Measurements from ENCODE around the gene ARHGEF25.
"Not testable (repeated sequence)": the region's sequence is repeated elsewhere in the genome, so short reads cannot be mapped to it uniquely, and the experiment has no call there.

Gene ARHGEF25

GRCh38 chr12:57645990-57646658, 34.9 kb downstream of the ARHGEF25 start (continued):
- TF ChIP-seq ZNF558 (tag by site-specific recombination; IDR thresholded peaks at IDR 0.05): 0 out of 2 replicates have a peak, but pooled peaks have one; percentile 54

- H3K4me3 ChIP-seq (ENCODE audit: low read depth, low read length); H3K27ac ChIP-seq (ENCODE audit: extremely low read depth, low read depth, low read length); CTCF ChIA-PET; POLR2A ChIA-PET; H3K4me1 ChIP-seq (ENCODE audit: control insufficient read depth, insufficient read depth, low read length); H3K9me3 ChIP-seq (ENCODE audit: control insufficient read depth, insufficient read depth, low read depth, low read length); H3K36me3 ChIP-seq (ENCODE audit: control insufficient read depth in 2 of 2, insufficient read depth in 1 of 2, low read length in 2 of 2): not testable (repeated sequence)
These were observed 35.4 kb downstream of the ARHGEF25 start for GRCh38 chr12:57646659-57647049.

- TF ChIP-seq WT1 (tag by site-specific recombination; IDR thresholded peaks at IDR 0.05) (no peak), ZNF544 (tag by site-specific recombination; IDR thresholded peaks at IDR 0.05) (no peak), ZBTB20 (tag by site-specific recombination; IDR thresholded peaks at IDR 0.05) (no peak), SETDB1 (IDR thresholded peaks at IDR 0.05; ENCODE audit: insufficient read length, low read length) (peak; percentile 87), ZNF26 (tag by site-specific recombination; IDR thresholded peaks at IDR 0.05) (0 out of 2 replicates have a peak, but pooled peaks have one; percentile 18)
- H3K4me1 ChIP-seq (ENCODE audit: control insufficient read depth, insufficient read depth, low read length): no peaks in the 10 kb centered on the region
- no peaks in the 10 kb centered on the region for H3K9me3 ChIP-seq (ENCODE audit: control insufficient read depth, insufficient read depth, low read depth, low read length)
- H3K4me3 ChIP-seq (ENCODE audit: low read depth, low read length): no peak overlapping the region
- H3K27ac ChIP-seq (ENCODE audit: extremely low read depth, low read depth, low read length): no peak overlapping the region
- ChIA-PET POLR2A (no interaction called here), CTCF (no interaction called here)
- no peaks in the 10 kb centered on the region for H3K36me3 ChIP-seq (ENCODE audit: control insufficient read depth in 2 of 2, insufficient read depth in 1 of 2, low read length in 2 of 2)
These were observed 42.8 kb downstream of the ARHGEF25 start for GRCh38 chr12:57654042-57654441.

GRCh38 chr12:57655541-57656240, 44.5 kb downstream of the ARHGEF25 start:
- Histone ChIP-seq H3K27ac (ENCODE audit: extremely low read depth, low read depth, low read length) (no peak overlapping the region), H3K36me3 (ENCODE audit: control insufficient read depth in 2 of 2, insufficient read depth in 1 of 2, low read length in 2 of 2) (no peaks in the 10 kb centered on the region), H3K4me3 (ENCODE audit: low read depth, low read length) (no peak overlapping the region), H3K9me3 (ENCODE audit: control insufficient read depth, insufficient read depth, low read depth, low read length) (no peaks in the 10 kb centered on the region), H3K4me1 (ENCODE audit: control insufficient read depth, insufficient read depth, low read length) (no peaks in the 10 kb centered on the region)
- TF ChIP-seq ZNF544 (tag by site-specific recombination; IDR thresholded peaks at IDR 0.05) (no peak), ZNF324 (tag by site-specific recombination; IDR thresholded peaks at IDR 0.05) (no peak), HOXC10 (CRISPR knock-in tag; IDR thresholded peaks at IDR 0.05) (no peak), FEZF1 (tag by site-specific recombination; IDR thresholded peaks at IDR 0.05) (no peak), GLIS1 (tag by site-specific recombination; IDR thresholded peaks at IDR 0.05) (no peak), ZNF239 (tag by site-specific recombination; IDR thresholded peaks at IDR 0.05) (no peak), ZNF140 (tag by site-specific recombination; IDR thresholded peaks at IDR 0.05) (no peak), ZBTB20 (tag by site-specific recombination; IDR thresholded peaks at IDR 0.05) (no peak), ZNF624 (tag by site-specific recombination; IDR thresholded peaks at IDR 0.05) (no peak)
- ChIA-PET POLR2A (interaction anchor here (0.7 kb wide), 1 partner anchor 52 kb away, joined by 4 read pairs; no protein-coding TSS in a partner anchor), CTCF (interaction anchor here (0.6 to 1.0 kb wide), 2 partner anchors 56 to 1114 kb away, joined by 3 to 4 read pairs; no protein-coding TSS in a partner anchor)

GRCh38 chr12:57656408-57656807, 45.2 kb downstream of the ARHGEF25 start:
- CTCF ChIA-PET: interaction anchor here (0.6 to 1.2 kb wide), 3 partner anchors 37 to 1114 kb away, joined by 3 to 4 read pairs (median 4); no protein-coding TSS in a partner anchor

More at GRCh38 chr12:57656408-57656807, 45.2 kb downstream of the ARHGEF25 start:
- H3K27ac ChIP-seq (ENCODE audit: extremely low read depth, low read depth, low read length); H3K4me1 ChIP-seq (ENCODE audit: control insufficient read depth, insufficient read depth, low read length); POLR2A ChIA-PET; H3K9me3 ChIP-seq (ENCODE audit: control insufficient read depth, insufficient read depth, low read depth, low read length); H3K4me3 ChIP-seq (ENCODE audit: low read depth, low read length); H3K36me3 ChIP-seq (ENCODE audit: control insufficient read depth in 2 of 2, insufficient read depth in 1 of 2, low read length in 2 of 2): not testable (repeated sequence)

All from HEK293 (cell line).